NT2/D1 (cell line): ENCODE data around the gene HK3.

Experiments
- DNase-seq: peaks from one replicate; pipeline ENCODE4 v3.0.0-alpha.2; 2011; ENCODE audit warnings: low read depth, low spot score
- H3K27me3 ChIP-seq: 2 replicates; pipeline ENCODE4 v1.6.0; 2011; ENCODE audit warnings: mild to moderate bottlenecking; ENCODE audit not compliant: insufficient read length, insufficient read depth
- H3K36me3 ChIP-seq: 2 replicates; pipeline ENCODE4 v1.6.1; 2011; ENCODE audit warnings: mild to moderate bottlenecking, low read length, mixed read lengths; ENCODE audit not compliant: insufficient read depth, insufficient read length
- H3K4me1 ChIP-seq: 2 replicates; pipeline ENCODE4 v1.5.1; 2011; ENCODE audit not compliant: insufficient read depth, insufficient read length
- H3K4me3 ChIP-seq: 2 replicates; pipeline ENCODE4 v1.5.1; 2011; ENCODE audit warnings: low read depth; ENCODE audit not compliant: insufficient read length
- H3K9ac ChIP-seq: 2 replicates; pipeline ENCODE4 v1.6.0; 2011; ENCODE audit warnings: low read depth; ENCODE audit not compliant: insufficient read length
- H3K9me3 ChIP-seq: 2 replicates; pipeline ENCODE4 v1.5.1; 2011; ENCODE audit warnings: mild to moderate bottlenecking, low read length; ENCODE audit not compliant: insufficient read depth
- SUZ12 ChIP-seq: IDR thresholded peaks from 2 replicates; pipeline ENCODE4 v1.6.1; 2011; ENCODE audit not compliant: insufficient read length, insufficient read depth; ENCODE audit errors: extremely low read depth
- YY1 ChIP-seq: IDR thresholded peaks from 2 replicates; pipeline ENCODE4 v1.6.1; 2011; ENCODE audit not compliant: insufficient read length, insufficient read depth
- ZNF274 ChIP-seq: IDR thresholded peaks from 2 replicates; pipeline ENCODE4 v1.6.1; 2011; ENCODE audit warnings: mild to moderate bottlenecking, low read depth, low read length

Gene HK3

DNA sequence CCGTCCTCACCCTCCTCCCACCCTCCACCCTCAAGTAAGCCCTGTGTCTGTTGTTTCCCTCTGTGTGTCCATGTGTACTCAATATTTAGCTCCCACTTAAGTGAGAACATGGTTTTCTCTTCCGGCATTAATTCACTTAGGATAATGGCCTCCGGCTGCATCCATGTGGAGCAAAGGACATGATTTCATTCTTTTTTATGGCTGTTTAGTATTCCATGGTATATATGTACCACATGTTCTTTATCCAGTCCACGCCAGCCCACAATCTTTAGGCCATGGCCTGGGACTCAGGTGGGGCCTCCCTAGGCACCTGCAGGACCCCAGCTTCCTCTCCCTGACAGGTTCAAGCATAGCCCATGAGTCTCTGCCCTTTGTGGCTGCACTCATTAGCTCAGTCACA, 65.9 kb downstream of the HK3 start:
- no peaks in the 10 kb centered on the region for H3K36me3 ChIP-seq
- H3K9ac ChIP-seq, result no peak overlapping the region
- DNase-seq, result no peak
- H3K4me1 ChIP-seq, result peaks cover 7% of the 10 kb centered on the region
- no peak overlapping the region for H3K4me3 ChIP-seq
- peaks cover 50% of the 10 kb centered on the region for H3K27me3 ChIP-seq
- TF ChIP-seq SUZ12 (no peak), YY1 (no peak), ZNF274 (no peak)
- H3K9me3 ChIP-seq, result no peaks in the 10 kb centered on the region

DNA sequence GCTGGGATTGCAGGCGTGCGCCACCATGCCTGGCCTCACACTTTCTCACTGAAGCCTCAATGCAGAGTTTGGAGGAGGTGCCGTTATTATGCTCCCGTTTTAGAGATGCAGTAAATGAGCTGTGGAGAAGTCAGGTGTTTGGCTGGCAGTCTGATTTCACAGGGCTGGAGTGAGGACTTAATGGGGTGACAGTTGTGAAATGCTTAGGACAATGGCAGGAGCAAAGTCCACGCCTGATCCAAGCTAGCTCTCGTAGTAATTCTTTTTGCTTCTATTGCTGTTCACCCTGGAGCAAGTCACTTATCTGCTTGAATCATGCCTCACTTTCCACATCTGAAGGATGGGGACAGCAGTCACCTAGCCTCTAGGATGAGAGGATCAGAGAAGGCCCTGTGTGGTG, 67.0 kb downstream of the HK3 start:
- Histone ChIP-seq H3K9me3 (no peaks in the 10 kb centered on the region), H3K36me3 (no peaks in the 10 kb centered on the region), H3K4me3 (no peak overlapping the region), H3K9ac (no peak overlapping the region), H3K27me3 (peaks cover 39% of the 10 kb centered on the region), H3K4me1 (peaks cover 7% of the 10 kb centered on the region)
- no peak for TF ChIP-seq YY1
- no peak for TF ChIP-seq ZNF274
- TF ChIP-seq SUZ12, result no peak
- no peak for DNase-seq

DNA sequence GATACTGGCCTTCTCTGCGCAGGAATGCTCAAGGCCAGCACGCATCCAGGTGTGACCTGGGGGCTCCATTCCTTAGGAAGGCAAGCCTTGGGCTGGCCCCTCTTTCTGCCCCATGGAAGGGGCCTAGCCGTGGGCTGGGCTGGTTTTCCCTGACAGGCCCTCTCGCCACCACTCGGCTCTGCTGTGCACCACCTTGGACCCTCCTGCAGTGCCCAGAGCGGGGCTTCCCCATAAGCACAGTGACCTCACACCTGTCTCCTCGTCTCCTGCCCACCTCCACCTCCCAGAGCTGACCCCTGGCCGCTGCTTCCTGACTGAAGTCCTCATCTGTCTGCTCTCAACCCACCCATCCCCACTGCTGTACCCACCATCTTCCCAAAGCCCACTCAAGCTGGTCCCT, 67.7 kb downstream of the HK3 start:
- Histone ChIP-seq H3K4me1 (peaks cover 7% of the 10 kb centered on the region), H3K9me3 (no peaks in the 10 kb centered on the region), H3K27me3 (peaks cover 32% of the 10 kb centered on the region), H3K4me3 (no peak overlapping the region), H3K9ac (no peak overlapping the region), H3K36me3 (no peaks in the 10 kb centered on the region)
- no peak for DNase-seq
- TF ChIP-seq ZNF274, result no peak
- no peak for TF ChIP-seq YY1
- no peak for TF ChIP-seq SUZ12

DNA sequence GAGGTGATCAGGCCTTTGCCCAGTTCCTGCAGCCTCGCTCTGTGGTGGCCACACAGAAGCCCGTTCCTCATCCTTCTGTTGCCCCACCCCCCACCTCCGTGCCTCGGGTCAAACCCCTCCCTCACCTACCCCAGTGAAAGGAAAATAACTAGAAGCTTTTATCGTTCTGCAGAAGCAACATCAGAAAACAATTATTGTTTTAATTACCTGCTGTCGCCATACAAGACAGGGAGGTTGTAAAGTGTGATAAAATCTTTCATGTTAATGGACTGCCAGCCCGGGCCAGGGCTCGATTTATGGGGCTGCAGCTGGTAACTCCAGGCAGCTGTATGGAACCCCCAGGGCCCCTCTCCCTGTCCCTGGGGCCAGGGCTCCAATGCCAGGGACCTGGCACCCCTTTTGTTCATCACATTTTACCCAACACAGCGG, 68.1 kb downstream of the HK3 start:
- Histone ChIP-seq H3K9me3 (no peaks in the 10 kb centered on the region), H3K9ac (no peak overlapping the region), H3K4me3 (no peak overlapping the region), H3K4me1 (peaks cover 7% of the 10 kb centered on the region), H3K27me3 (peaks cover 29% of the 10 kb centered on the region), H3K36me3 (no peaks in the 10 kb centered on the region)
- no peak for DNase-seq
- TF ChIP-seq ZNF274 (no peak), SUZ12 (no peak), YY1 (no peak)
